ENCODE measurements around the gene IL23A.
A peak's percentile ranks its signal among the peaks of the same experiment; 100 is the strongest.
"Not testable (repeated sequence)": the region's sequence is repeated elsewhere in the genome, so short reads cannot be mapped to it uniquely, and the experiment has no call there.

Gene IL23A

DNA sequence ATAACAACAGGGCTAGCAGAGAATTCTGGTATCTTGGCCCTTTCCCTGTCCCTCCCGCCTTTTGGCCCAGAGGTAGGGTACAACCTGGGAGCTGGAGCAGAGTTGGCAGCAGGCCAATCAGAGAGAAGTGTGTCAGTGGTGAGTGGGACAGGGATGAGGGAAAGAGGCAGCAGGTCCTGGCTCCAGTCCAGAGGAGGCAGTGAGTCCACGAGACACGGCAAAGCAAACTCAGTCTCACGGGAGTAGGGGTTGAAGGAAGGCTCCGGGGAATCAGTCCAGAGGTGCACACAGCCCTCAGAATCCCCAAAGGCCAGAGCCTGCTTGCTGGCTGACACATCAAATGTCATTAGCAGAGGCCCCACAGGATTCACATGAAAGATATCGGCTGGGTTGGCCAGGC lies 12.2 kb upstream of the IL23A start:
- no peak for DNase-seq

DNA sequence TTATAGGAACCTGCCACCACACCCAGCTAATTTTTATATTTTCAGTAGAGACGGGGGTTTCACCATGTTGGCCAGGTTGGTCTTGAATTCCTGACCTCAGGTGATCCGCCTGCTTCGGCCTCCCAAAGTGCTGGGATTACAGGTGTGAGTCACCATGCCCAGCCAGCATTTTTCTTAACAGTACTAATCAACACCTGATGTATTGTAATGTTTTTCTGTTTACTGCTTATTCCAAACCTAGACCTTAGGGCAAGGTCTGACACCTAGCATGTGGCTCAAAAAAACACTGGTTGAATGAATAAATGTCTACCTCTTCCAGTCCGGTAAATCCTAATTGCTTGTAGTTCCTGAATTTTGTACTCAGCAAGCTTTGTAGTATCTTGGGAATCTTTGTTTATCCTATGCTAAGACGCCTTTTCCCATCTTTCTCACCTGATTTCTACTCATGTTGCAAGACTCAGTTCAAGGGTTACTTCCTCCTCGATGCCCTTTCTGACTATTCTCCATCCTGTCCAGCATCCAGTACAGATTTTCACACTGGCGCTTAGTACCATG lies 7.7 kb upstream of the IL23A start:
- no peak for DNase-seq

DNA sequence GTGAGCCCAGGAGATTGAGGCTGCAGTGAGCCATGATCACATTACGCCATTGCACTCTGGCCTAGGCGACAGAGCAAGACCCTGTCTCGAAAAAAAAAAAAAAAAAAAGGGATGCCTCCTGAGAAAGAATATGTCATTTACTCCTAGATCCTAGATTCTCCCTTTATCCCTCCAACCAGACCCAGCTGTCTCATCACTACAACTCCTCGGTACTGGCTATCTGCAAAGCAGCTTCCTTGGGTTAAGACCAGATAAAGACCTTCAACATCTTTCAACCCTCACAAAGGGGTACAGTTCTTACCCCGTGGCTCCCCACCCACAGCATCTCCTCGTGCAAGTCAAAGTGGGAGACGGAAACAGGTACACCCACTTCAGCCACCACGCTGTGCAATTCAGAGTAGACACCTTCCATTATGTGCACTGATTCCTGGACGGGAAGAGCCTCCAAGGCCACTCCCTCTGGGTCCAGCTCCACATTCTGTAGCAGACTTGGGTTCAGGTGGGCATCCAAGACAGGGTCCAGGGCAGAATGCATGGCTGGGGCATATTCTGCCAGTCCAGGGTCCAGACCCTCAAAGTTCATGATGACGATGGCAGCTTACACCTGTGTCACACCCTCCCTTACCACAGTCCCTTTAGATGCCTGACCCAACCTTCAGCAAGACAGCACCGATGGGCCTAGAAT lies 6.0 kb upstream of the IL23A start:
- no peak for DNase-seq

DNA sequence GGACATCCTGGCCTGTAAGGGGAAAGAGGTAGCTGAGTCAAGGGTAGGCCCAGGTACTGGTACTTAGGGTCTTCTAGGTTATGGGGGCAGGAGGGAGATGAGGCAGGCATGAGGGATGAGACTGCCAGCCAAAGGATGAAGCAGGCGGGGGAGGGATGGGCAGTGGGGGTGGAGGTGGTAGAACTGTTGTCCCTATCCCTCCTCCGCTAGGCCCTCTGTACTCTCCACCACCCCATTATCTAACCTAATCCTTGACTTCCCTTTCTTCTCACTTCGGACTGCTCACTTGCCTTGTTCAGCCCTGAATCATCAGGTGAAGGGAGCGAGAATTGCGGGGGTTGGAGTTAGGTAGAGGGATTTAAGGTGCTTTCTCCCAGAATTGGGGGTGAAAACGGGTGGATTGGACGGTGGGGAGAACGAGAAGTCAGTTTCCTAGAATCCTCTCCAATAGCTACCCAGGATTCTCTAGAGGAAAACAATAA lies 5.4 kb upstream of the IL23A start:
- no peak for DNase-seq

DNA sequence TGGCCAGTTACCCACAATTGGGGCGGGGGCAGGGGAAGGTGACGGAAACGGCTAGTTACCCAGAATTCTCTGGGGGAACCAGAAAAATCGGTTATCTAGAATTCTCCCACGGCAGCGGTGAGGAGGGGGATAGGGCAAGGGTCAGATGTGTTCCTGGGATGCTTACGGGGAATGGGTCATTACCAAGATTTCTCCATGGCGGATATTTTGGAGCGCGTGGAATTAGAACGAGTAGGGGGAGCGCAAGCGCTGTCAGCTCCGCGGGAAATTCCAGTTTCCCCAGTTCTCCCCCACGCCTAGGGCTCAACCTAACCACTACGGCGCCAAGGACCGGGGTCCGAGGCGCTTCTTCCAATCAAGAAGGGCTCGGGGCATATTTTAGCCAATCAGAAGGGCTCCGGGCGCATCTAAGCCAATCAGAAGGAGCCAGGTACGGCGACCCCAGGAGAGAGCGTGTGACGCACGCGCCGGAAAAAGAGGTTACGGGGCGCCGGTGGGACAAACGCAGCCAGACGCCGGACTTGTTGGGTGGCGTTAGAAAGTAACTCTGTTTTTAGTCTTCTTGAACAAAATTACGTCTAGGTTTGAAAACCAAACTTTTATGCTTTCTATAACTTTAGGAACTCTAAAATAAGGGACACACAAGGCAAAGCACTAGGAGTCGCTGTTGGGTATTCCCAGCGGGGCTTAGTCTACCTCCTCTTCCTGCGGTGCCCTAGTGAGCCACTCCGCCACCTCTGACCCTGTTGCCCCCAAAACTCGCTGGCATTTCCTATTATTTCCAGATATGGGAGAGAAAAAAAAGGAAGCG lies 4.8 kb upstream of the IL23A start, which contains the start of gene PAN2:
PAN2 (minus strand) TSS at position 322 of the 811 bp plus-strand sequence. CDS start 906 bp downstream, outside the sequence.
- peak; percentile 93 for DNase-seq

DNA sequence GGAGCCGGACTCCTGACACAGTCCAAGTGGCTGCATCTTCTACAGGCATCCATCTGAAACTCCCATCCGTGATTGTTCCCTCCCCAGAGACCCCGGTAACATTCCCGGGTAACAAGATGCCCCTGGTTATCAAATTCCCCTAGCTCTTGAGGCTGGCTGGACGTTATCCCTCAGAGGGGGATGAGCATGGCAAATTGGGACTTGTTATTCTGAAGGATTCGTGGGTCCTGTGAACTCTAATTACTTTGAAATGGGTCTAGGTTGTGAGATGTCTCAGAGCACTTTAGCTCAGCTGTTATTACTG lies 4.2 kb upstream of the IL23A start:
- DNase-seq: no peak

DNA sequence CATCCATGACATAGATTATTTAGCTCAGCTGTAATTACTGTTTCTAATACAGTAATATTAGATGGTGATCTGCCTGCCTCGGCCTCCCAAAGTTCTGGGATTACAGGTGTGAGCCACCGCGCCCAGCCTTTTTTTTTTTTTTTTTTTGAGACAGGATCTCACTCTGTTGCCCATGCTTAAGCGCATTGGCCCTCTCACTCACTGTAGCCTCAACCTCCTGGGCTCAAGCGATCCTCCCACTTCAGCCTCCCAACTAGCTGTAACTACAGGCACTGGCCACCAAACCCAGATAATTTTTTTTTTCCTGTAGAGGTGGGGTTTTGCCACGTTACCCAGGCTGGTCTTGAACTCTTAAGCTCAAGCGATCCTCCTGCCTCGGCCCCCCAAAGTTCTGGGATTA lies 3.2 kb upstream of the IL23A start:
- not testable (repeated sequence) for DNase-seq

DNA sequence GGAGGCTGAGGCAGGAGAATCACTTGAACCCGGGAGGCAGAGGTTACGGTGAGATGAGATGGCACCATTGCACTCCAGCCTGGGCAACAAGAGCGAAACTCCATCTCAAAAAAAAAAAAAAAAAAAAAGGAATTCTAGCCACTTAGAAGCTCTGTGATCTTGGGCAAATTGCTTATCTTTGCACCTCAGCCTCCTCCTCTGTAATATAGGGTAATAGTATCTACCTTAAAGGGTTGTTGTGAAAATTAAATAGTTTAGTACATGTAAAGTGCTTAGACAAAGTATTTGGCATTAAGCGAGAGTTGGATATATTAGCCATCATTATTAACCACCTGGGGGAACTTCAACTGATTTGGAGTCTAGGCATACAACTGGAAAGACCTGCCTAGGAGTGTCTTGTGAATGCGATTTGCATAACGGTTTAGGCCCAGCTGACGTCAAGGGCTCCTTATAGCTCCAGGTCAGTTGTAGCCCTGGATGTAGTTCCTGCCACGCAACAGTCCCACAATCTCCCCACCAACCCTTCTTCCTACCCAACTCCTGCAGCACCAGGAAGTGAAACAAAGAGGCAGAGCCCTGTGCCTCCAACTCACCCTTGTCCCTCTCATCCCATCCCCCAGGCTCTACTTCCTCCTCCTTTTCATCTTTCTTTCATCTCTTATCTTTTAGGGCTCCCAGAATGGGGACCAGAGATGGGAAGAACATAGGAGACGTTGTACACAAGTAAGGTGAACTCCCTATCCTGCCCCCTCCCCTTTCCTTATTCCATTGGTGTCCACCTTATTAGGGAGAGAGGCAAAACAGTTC lies 2.1 kb upstream of the IL23A start:
- no peak for DNase-seq

DNA sequence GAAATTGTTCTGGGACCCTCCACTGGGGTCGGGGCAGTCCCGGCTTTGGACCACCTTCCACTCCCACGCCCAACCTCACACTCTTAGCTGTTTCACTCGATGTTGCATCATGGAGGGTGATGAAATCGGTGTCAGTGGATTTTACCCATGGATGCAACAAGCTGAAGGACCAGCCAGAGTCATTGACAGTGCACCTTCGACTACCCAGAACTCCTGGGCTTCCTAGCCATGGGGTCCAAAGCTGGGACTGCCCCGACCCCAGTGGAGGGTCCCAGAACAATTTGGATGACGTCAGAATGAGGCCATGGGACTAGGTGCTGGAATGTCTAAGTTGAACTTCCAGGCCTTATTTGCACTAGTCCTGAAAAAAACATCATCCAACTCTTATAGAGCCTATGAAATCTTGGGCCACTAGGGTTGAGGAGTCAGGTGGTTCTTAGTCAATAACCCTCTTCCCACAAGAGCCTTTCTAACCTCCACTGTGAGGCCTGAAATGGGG lies 882 bp upstream of the IL23A start:
- no peak for DNase-seq

DNA sequence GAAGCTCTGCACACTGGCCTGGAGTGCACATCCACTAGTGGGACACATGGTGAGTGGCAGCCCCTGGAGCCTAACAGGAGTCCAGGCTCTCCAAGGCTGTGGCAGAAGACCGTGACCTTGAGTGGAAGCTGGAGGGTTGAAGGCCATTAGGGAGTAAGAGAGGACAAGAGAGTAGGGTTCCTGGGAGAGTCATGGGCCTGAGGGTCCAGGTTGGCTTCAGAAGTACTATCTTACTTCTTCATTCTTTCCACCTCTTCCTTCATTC lies 406 bp downstream of the IL23A start:
- DNase-seq: no peak

DNA sequence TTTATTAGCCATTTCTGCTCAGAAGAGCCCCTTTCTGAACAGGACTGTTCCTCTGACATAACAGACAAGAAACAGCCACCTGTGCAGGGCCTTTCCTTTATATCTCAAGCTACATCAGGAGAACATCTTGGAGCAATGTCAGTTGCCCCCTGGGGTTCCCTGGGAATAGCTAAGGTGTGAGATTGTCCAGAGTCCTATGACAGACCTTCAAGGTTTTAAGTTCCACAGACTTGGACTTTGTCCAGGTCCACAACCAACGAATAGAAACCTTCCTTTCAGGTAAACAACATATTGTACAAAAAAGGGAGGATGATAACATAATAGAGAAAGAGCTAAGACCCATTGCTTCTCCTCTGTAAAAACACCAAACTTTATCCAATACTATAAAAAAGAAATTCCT lies 2.9 kb downstream of the IL23A start:
- no peak for DNase-seq

DNA sequence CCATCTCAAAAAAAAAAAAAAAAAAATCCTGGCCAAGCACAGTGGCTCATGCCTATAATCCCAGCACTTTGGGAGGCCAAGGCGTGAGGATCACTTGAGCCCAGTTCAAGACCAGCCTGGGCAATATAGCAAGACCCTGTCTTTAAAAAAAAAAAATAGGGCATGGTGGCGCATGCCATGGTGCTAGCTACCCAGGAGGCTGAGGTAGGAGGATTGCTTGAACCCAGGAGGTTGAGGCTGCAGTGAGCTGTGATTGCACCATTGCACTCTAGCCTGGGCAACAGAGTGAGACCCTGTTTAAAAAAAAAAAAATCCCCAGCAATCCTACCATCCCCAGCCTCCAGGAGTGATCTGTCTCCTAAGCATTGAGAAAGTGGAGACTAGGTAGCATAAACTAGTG lies 3.6 kb downstream of the IL23A start:
- not testable (repeated sequence) for DNase-seq

DNA sequence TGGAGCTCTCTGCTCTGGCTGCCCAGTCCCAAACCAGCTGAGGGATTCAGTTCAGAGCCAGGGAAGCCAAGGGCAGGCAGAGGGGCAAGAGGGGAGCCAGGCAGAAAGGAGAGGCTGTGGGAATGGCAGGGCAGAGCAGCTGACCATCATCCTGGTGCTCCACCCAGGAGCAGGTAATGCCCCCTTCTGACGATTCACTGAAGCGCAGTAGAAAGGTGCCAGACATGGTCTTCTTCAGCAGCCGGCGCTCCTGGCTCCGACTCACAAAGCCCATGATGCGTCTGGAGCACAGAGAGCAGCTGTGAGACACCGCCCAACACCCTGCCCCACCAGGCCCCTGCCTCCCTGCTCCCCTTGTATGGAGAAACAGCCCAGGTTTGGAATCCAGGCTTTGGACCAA lies 8.0 kb downstream of the IL23A start:
- DNase-seq: no peak

DNA sequence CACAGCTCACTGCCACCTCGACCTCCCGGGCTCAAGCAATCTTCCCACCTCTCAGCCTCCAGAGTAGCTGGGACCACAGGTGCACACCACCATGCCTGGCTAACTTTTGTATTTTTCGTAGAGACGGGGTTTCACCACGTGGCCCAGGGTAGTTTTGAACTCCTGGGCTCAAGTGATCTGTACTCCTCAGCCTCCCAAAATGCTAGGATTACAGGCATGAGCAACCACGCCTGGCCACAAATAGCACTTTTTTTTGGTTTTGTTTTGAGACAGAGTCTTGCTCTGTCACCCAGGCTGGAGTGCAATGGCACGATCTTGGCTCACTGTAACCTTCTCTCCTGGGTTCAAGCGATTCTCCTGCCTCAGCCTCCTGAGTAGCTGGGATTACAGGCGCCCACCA lies 8.6 kb downstream of the IL23A start:
- DNase-seq: not testable (repeated sequence)

DNA sequence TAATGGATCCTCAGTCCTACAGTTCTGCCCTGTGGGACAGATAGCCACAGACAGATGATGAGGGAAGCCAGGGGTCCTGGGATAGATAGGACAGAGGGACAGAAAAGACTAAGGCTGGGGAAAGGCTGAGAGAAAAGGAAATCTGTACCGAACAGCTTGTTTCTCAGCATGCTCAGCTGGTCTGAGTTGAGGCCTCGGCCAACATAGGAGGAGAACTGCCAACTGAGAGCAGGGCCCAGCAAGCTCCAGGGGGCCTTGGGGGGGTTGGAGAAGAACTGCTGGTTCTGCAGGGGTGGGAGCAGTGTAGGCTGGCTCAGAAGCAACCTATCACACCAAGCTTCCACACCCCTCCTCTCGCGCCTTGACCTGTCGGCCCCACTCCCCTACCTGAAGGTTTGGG lies 10.1 kb downstream of the IL23A start:
- DNase-seq: no peak

DNA sequence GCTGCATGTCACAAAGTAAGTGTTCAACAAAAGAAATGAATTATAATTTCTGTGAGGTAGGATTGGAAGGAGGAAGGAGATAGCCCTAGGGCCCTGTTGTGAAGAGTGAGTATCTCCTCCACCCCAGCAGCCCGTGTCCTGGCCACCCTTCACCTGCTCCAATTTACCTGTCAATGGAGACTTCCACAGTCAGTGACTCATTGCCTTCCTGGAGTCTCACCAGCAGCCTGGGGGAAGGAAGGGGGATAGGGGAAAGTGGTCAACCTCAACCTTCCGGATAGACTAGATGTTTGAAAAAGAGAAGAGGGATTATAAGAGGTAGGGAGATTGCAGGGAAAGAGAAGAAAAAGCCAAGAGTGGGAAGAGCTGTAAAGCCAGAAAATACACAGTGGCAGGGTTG lies 12.0 kb downstream of the IL23A start:
- DNase-seq: no peak

DNA sequence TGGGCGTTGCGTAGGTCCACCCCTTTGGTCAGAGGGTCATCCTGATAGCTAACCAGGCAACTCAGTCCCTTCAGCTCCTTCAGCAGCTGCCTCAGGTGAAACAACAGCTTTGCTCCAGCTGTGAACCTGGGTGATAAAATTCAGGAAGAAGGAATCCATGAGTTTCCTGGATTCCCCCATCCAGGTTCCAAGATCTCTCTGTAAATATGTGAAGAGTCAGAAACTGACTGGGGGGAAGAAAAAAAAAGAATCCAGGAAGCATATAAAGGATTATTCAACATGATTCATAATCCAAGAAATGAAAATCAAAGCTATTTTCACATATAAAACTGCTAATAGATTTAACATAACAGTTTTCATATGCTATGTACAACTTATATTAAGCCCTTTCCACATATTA lies 12.6 kb downstream of the IL23A start:
- no peak for DNase-seq

DNA sequence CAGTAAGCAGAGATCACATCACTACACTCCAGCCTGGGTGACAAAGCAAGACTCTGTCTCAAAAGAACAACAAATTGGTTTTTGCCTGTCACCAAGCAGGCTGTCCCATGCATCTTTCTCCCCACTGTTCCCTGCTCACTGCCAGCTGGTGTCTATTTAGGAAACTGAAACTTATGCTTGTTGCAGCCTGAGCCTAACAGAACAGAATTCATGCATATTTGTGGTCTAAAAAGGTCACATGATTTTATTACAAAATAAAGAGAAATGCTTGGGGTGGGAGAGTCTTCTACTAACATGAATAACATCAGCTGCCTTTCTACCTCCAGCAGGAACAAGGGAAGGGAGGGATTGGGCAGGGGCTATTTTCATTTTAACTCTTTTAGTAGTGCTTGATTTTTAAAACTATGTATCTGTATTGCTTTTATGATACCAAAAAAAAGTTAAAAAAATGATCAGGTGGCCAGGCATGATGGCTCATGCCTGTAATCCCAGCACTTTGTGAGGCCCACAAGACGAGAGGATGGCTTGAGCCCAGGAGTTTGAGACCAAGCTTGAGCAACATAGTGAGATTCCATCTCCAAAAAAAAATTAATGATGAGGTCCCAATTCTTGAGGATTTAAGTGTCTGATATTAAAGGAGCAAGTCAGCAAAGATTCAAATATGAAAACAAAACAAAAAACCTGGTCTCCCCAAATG lies 20.3 kb downstream of the IL23A start:
- DNase-seq: no peak

DNA sequence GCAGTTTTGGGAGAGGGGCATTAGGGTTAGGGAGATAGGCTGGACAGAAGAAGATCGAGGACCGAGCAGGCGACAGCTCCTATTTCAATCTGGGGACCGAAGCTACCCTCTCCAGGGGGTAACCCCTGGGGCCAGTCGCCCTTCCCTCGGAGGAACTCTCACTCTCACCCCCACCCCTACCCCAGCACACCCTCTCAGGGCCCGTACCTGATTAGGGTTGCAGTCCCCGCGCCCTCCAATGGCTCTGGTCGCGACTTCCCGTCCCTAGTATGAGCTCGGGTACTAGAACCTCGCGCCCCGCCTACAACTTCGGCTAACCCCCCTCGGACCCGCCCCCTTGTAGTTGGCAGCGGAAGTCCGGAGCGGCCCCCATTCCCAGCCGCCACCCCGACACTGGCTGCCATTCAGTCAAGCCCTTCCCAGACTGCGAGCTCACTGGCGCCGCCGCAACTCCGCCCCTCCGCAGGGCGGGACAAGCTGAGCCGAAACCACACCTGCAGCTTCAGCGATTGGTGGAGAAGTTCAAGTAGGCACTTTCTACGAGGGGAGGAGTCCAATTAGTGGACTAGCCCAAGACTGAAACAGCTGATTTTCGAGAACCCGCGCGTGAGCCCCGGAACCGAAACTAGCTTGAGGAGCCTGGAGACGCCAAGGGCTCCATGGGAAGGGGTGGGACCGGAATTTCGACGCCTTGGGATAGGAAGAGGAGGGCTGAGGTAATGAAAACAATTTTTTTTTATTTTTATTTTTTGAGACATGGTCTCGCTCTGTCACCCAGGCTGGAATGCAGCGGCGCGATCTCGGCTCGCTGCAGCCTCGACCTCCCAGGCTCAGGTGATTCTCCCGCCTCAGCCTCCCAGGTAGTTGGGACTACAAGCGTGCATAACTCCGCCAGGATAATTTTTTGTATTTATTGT lies 21.4 kb downstream of the IL23A start, which contains the start of gene STAT2:
STAT2 (minus strand) TSS at position 257 of the 917 bp plus-strand sequence. CDS start 3,536 bp downstream, outside the sequence.
- DNase-seq: peak; percentile 99

DNA sequence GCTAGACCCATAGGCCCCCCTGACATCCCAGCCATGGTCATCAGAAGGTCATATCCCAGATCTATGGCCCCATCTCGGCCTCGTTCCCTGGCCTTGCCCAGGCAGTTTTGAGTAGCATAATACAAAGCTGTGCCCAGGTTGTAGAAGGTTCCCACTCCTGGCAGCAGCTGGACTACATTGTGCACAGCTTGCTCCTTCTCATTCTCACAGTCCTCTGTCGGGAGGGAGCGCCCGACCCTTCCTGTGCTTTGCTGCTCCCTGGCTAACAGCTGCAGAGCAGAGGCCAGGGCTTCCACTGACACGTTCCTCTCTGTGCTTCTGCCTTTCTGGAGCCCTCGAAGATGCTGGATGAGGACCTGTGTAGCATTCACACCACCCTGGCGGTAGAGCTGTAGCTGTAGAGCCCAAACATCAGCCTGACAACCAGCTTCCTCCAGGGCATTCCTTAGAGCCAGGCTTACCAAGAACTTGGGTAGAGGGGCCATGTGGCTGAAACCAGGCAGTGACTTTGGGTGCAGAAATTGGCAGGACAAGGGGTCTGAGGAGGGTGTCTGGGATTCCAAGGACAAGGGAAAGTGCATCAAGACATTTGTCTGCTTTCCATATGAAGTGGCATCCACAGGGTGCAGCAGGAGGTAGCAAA lies 22.9 kb downstream of the IL23A start:
- no peak for DNase-seq
